ENCODE data around the gene GPR146.

Gene GPR146

DNA sequence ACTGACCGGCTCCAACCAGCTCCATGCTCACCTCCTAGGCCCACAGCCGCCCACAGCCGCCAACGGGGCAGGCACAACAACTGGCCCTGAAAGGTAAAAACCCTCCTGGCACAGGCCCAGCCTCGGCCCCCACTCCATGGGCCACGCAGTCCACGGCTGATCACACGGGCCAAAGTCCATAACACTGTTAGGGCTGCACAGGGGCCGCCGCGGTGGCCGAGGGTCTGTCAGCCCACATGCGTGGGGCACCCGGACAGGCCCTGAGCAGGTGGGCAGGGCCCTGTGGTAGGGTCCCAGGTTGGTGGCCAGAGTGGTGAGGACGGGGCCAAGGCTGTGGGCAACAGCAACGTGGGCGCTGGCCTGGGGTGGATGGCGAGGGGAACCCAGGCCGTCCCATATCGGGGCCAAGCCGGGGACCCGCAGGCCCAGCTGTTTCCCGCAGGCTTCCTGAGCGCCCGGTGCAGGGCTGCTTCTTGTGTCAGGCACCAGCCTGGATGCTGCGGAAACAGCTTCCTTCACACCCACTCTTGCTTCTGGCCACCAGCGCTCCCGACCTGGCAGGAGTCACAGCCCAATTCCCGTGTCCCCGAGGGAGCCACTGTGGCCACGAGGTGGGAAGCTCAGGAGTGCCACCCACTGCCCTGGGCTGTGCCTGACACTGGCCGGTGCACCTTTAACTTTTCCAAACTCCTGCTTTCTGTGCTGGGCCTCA, 32.2 kb upstream of the GPR146 start:
- no peak for DNase-seq

DNA sequence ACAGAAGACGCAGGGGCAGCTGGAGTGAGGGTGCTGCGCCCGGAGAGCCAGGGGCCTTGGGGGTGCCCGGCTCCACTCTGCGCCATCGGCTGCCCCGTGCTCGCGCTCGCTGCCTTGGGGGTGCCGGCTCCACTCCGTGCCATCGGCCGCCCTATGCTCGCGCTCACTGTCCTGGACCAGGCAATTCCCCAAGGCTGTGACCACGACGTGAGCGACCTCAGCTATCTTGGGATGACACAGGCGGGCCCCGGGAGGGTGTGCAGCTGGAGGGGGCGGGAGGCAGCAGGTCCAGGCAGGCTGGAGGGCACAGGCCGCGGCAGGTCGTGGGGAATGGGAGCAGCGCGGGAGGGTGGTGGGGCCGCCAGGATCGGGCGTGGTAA, 31.6 kb upstream of the GPR146 start:
- no peak for DNase-seq

DNA sequence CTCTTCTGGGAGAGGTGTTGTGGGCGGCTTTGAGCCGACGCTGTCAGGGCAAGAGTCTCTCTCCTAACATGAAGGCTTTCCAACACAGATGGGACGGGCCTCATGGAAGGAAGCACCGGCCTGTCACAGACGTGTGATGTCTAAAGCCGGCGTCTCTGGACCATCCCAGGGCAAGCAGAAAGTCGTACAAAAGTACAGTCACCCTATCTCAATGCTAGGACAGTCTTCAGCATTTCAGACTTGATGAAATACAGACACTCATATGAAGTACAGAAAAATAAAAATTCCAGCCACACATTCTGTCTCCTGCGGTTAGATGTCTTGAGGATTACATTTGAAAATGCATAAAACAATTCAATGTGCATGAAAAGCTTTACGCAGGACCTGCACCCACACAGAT, 30.8 kb upstream of the GPR146 start:
- no peak for DNase-seq

DNA sequence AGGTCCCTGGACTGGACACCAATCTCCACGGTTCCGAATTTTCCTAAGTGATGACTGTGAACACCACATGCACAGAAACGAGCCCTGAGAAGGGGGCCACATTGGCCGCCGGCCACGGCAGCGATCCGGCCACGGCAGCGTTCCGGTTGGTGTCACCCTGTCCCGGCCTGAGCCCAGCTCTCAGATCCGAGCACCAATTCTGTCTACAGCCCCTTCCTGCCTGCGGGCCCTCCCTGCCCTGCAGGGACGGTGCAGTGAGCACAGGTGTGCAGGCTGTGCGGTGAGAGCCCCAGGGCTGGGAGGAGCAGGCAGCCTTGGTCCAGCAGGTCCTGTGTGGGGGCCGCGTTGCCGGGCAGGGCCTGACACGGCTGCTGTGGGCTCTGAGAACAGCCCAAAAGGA, 29.7 kb upstream of the GPR146 start:
- DNase-seq = no peak

DNA sequence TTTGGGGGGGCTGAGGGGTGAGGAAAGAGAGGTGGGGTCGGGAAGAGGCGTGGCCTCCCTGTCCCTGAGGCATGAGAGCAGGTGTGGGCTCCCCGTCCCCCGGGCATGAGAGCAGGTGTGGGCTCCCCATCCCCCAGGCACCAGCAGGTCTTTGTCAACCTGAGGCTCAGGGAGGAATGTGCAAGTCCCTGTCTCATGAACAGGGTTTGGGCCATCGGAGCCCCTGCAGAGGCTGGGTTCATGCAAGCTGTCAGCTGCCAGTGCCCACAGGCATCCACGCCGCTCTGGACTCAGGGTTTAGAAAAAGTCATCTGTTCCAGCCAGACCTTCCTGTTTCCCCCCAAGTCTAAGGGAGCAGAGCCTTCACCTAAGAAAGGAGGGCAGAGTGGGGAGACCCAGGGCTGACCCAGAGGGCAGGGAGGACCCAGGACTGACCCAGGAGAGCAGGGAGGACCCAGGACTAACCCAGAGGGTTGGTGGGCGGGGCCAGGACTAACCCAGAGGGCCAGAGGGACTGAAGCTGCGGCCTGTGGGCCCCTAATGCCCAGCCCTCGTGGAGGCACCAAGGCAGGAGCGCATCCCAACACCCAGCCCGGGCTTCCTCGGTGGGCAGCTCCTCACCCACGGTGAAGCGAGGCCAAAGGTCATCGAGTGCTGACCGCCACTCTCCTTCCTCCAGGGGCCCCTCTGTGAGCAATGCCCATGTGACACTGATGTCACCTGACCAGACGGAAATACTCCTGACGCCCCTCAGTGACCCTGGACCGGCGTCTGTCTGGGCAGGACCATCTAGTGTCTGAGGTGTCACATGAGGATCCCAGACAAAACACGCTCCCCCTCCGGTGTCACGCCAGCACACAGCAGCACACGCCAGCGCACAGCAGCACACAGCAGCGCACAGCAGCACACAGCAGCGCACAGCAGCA, 28.9 kb upstream of the GPR146 start:
- no peak for DNase-seq

DNA sequence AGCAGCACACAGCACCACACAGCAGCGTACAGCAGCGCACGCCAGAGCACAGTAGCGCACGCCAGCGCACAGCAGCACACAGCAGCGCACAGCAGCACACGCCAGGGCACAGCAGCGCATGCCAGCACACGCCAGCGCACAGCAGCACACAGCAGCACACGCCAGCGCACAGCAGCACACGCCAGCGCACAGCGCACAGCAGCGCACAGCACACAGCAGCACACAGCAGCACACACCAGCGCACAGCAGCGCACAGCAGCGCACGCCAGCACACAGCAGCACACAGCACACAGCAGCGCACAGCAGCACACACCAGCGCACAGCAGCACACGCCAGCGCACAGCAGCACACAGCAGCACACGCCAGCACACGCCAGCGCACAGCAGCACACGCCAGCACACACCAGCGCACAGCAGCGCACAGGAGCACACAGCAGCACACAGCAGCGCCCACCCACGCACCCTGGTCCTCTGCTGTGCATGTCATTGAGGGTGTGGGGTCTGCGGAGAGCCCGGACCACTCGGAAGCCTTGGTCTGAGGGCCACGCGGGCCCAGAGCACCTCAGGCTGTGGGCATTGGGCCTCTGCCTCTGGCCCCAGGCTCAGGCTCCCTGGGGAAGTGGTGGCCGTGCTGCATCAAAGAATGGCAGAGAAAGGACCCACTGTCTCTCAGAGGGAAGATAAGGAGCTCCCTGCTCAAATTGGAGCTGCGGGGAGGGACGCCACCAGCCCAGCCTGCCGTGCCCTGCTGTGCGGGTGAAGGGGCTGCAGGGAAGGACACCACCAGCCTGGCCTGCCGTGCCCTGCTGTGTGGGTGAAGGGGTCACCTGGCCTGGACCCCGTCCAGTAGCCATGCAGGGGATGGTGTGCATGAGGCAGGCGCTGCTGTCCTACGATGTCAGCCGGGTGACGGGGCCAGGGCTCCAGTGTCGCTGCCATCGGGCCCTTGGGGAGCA, 27.5 kb upstream of the GPR146 start:
- DNase-seq = no peak

DNA sequence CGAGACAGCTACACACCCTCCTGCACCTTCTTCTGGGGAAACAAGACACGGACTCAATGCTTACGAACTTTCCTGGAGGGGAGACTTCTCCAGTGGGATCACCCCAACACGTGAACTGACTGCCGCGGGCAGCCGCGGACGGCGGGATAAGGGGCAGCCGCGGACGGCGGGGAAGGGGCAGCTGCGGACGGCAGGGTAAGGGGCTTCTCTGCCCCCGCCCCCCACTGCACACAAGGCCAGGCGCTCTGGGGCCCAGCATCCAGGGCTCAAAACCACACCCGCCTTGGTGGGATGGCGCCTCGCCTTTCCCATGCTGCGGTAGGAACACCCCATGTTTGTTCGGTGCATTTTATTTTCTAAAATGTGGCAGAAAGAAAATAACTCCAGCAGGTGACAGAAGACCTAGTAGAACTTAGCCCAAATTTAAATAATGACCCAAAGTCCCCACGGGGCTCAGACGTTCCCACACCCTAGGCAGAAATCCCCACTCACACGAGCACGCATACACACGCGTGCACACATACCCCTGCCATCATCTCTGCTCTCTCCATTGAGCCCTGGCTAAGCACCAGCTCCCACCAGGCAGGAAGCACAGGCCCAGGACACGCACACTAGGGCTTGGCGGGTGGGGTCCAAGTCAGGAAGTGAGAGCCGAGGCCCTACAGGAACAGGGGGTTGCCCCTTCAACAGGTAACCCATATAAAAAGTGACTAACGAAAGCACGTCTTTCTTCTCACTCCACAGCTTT, 26.6 kb upstream of the GPR146 start:
- DNase-seq = no peak

DNA sequence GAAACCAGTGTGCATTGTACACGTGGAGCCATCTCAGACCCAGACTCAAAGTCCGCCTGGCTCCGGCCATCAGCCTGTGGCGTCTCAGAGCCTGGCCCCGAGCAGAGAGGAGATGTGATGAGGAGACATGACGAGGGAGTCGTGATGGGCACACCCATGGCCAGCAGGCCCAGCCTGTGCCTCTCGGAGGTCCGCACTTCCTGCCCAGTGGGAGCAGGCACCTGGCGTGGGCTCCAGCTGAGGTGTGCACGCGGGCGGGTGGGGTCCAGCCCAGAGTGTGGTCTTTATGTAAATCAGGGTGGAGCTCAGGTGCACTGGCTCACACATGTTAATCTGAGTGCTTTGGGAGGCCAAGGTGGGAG, 26.0 kb upstream of the GPR146 start:
- DNase-seq = no peak

DNA sequence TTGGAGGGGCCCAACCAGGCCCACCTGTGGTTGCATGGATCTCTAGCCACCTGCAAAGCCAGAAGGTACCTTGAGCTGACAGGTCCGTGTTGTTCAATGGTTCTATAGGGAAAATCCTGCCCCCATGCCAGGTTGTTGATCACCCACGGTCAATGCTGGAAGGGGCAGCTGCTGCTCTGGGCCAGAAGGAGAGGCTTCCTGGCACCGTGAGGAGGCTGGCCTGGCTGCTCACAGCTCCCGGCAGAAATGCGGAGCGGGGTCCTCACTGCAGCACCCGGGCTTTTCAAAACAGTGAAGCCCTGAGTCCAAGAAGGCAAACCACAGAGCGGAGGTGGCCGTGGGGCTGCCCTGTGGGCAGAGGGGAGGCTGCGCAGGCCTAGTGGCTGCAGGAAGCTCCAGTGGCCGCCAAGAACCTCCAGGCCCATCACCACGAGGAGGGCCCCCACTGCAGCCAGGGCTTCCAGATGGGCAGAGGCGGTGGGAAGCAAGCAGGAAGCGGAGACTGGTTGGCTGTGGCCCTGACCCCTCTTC, 25.0 kb upstream of the GPR146 start:
- DNase-seq = no peak

DNA sequence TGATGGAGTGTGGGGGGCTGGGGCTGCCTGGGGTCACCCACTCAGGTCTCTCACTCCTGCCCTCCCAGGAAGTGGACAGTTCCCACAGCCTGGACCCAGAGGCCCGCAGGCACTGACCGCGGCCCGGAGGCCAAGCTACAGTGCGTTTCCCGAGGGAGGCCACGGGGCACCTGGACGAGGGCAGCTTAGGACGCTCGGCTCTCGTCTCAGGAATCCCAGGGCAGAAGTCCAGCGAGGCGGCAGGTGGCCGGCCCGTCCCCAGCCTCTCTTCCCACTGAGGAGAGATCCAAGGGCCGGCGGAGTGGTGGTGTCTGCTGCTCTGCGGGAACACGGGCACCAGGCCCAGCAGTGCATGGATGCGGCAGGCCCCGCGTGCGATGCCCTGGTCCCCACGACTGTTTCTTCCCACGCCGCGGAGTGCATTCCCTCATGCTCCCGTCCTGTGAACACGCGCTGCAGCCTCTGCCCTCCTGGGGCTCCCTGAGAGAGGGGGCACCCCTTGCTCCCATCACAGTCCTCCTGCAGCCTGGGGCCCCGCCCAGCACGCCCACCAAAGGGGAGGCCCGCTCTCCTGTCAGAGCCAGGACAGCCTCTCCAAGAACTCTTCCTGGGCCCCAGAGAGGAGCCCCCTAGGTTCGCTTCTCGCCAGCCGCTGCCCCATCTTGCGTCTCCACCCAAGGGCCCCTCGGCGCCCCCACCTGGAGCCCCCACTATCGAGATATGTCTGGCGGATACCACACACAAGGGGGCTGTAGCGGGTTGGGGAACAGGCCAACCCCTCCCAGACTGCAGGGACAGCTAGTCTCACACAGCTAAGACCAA, 24.3 kb upstream of the GPR146 start:
- DNase-seq = no peak

DNA sequence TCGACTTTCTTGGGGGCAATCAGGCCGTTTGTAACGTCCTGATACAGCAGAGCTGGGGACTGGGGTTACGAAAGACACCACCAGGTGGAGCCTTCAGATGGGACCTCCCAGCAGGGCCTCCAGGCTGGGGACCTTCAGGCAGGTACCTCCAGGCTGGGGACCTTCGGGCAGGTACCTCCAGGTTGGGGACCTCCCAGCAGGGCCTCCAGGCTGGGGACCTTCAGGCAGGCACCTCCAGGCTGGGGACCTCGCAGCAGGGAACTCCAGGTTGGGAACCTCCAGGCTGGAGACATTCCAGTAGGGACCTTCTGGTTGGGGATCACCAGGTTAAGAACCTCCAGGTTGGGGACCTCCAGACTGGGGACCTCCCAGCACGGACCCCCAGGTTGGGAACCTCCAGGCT, 23.5 kb upstream of the GPR146 start:
- no peak for DNase-seq

DNA sequence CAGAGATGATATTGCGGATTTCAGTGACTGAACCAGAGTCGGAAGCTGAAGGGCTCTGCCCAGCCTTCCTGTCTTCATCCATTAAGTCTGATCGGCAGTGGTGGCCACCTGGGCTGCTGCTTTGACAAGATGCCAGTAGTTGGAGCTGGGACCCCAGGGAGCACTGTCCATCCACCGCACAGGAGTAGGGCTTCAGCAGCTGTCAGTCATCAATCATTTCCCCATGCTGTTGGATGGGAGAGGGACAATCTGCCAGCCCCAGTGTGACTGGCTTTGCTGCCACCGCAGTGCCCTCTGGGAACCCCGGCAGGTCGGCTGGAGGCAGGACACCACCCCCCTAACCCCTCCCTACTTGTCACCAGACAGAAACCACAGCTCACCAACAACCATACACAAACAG, 23.0 kb upstream of the GPR146 start:
- no peak for DNase-seq

DNA sequence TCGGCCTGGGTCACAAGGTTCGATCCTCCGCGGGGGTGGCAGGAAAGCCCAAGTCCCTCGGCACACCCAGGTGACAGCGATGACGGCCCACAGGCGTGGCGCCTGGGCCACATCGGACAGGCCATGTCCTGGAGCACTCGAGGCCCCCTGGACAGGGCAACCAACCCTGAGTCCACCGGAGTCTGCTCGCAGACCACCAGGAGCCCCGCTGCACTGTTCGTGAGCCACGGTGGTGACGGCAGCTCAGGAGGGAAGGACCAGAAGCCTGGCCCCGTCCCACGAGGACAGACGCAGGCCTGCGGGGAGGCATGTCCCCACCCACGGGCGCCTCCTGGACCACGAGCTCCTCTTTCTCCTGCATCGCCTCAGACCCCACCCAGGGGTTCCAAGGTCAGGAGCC, 22.4 kb upstream of the GPR146 start:
- no peak for DNase-seq

DNA sequence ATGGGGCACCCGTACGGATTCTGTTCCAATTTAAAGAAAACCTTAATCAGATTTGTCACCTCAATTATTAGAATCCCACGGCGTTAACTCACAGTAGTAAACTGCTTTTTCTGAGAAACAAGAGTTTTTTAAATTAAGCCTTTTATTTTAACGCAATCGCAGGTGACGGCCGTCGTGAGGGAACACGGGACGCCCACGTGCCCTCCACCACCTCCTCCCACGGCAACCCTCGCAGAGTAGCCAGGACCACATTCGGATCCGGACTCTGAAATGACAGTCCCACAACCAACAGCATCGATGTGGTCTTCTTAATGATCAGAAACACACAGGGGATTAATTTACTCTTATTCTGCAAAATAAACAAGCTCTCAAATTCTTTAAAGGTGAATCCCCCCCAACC, 22.0 kb upstream of the GPR146 start:
- DNase-seq = no peak

DNA sequence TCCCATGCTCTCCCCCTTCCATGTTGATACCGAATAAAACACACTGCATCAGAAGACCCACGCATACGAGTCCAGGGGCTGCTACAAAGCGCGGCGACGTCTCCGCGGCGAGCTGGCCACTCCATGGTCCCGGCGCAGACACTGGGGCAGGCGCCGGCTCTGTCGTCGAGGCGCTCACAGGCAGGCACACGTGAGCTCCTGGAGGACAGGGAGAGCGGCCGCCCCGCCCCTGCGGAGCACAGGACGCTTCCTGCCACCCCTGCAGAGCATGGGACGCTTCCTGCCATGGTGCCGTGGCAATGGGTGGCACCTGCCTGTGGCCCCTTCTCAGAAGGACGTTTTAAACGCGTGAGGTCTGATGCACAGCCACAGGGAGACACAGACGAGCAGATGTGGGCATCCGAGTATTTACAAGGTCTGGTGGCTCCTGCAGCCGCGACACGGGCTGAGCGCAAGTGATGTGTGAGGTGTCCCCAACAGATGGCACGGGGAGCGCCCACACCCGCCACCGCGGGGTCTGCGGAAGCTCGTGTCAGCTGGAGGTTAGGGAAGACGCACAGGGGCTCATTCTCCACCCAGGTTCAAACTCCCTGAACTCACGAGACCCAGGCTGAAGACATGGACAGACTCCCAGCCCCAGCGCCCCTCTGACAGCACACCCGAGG, 21.4 kb upstream of the GPR146 start:
- DNase-seq = no peak

DNA sequence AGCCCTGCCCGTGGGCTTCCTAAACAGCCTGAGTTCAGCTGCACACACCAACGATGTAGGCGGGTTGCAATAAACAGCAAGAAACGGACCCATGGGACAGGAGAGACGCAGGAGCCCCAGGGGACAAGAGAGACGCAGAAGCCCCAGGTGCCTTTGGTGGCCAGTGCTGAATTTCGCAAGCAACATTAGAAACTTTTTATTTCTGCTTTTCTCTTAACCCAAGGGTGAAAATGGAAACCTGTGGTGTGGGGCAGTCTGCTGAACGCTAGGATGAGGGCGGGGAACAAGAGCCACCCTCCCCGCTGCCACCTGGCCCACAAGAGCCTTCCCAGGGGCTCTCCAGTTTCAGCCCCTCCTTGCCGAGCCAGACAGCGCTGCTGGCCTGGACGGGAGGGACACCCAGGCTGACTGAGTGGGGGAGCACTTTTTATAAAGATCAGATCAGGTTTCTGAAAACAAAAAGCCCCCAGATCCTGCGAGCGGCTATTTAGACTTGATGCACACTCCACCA, 20.0 kb upstream of the GPR146 start:
- peak; percentile 27 for DNase-seq

DNA sequence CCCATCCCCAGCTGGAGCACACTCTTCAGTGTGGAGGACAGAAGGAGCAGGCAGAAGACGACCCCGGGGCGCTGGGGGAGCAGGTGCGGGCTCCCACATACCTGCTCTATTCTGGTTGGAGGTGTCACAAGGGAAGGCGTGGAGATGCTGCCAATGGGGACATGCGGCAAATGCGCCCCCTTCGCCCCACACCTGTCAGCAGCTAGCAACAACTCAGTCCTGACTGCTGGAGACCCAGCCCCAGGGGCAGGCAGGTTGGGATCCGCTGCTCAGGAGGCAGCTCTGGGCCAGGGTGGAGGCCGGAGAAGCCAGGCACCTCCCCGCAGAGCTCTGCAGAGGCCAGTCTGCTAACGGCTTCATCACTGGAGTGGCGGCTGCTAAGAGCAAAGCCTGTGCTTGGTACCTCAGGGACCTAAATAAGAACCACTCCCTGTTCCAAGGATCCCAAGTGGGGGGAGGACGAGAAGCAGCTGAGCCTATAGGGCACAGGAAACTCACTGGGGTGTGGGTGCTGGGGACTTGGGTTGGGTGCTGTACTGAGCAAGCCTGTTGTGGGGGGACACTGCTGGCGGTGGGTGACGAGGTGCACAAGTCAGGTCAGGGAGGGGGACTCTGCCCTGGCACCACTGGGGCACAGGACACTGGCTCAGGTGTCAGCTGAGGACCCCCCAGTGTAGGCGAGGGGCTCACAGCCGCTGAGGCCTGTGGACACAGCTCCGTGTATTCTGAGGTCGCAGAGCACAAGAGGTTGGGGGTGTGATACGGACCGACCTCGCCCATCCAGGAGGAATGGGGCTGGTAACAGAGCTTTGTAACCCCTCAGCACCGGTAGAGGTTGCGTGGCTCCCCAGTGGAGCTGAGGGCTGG, 19.2 kb upstream of the GPR146 start:
- no peak for DNase-seq

DNA sequence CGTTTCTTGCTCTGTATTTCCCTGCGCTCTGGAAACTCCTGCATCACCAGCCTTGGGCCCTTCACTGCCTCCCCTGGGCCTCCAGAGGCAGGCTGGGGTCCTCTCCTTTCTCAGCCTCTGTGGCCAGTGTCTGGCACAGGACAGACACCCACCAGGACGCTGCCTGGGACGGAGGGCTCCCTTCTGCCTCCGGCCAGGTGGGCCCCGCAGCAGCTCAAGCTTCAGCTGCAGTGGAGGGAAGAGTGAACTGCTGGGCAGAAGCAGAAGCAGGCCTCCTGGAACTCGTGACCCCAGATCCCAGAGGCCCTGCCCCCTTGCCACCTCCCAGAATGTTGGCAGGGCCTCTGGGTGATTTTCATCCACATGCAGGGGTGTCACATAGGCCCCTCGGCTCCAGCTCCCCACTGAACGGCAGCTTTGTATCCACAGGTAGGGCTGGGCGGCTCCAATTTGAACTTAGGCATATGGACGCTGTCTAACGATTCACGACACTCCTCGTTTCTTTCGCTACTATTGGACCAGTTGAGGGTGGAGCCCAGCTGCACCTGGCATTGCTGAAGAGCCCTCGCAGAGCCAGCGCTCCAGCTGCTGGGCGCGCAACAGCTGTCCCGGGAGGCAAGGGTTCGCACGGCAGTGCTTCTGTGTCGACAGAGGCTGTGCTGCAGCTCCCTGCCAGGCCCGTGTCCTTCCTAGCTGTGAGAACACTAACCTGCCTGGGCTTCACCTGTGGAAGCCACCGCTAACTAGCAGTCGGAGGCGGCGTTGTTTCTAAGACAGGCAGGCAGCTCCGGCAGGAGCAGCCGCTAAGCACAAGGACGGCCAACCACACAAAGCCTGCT, 18.4 kb upstream of the GPR146 start:
- DNase-seq = peak; percentile 87

DNA sequence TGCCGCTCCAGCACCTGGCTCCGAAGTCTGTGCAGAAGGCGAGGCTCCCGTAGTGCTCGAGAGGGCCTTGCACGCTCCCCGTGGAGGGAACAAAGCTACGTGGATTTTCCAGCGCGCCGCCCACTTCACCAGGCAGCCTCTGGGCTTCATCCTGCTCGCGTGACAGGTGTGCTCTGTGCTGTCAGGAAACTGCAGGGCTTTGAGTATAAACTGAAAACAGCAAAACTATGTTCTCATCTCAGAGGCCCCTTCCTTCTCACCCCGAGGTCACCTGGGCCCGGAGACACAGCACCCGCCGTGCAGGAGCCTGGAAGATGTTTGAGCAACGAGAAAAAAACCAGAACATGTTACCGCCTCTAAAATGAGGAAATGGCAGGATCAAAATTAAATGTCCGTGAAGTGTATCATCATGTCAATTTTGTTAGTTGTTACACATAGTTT, 17.6 kb upstream of the GPR146 start:
- DNase-seq = peak; percentile 37

Measured in NCI-H345 (cell line).